ENCODE measurements around the gene FARS2.

DNA sequence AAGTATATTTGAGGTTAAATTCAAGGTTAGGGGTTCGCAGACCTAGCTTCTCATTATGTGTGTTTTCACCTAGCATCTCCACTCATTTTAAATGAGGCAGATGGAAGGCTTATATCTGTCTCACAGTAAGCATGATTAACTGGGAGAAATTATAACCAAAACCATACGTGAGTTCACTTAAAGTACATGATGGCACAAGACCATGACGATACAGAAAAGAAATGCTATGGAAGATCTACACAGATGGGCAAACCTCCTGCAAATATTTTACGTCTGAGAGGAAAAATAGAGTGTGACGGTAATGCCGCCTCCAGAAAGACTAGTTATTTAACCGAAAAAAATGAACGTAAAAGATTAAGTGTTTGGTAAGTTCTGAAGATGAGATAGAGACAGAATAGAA, 337.8 kb downstream of the FARS2 start:
- TF ChIP-seq, protein P1, sequence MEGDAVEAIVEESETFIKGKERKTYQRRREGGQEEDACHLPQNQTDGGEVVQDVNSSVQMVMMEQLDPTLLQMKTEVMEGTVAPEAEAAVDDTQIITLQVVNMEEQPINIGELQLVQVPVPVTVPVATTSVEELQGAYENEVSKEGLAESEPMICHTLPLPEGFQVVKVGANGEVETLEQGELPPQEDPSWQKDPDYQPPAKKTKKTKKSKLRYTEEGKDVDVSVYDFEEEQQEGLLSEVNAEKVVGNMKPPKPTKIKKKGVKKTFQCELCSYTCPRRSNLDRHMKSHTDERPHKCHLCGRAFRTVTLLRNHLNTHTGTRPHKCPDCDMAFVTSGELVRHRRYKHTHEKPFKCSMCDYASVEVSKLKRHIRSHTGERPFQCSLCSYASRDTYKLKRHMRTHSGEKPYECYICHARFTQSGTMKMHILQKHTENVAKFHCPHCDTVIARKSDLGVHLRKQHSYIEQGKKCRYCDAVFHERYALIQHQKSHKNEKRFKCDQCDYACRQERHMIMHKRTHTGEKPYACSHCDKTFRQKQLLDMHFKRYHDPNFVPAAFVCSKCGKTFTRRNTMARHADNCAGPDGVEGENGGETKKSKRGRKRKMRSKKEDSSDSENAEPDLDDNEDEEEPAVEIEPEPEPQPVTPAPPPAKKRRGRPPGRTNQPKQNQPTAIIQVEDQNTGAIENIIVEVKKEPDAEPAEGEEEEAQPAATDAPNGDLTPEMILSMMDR (tag by site-specific recombination; IDR thresholded peaks at IDR 0.05), result no peak
- no peak for TF ChIP-seq KLF16 (tag by site-specific recombination; IDR thresholded peaks at IDR 0.05)
- no peak for TF ChIP-seq ZNF654 (tag by site-specific recombination; IDR thresholded peaks at IDR 0.05; ENCODE audit: low read depth)
- TF ChIP-seq GLI4 (tag by site-specific recombination; IDR thresholded peaks at IDR 0.05), result no peak
- TF ChIP-seq ZNF274 (IDR thresholded peaks at IDR 0.05; ENCODE audit: low read length), result no peak
- no peak for TF ChIP-seq ZNF274 (tag by site-specific recombination; IDR thresholded peaks at IDR 0.05; ENCODE audit: borderline replicate concordance)
- TF ChIP-seq ZNF302 (tag by site-specific recombination; IDR thresholded peaks at IDR 0.05; ENCODE audit: low read depth), result no peak
- TF ChIP-seq, protein P2, sequence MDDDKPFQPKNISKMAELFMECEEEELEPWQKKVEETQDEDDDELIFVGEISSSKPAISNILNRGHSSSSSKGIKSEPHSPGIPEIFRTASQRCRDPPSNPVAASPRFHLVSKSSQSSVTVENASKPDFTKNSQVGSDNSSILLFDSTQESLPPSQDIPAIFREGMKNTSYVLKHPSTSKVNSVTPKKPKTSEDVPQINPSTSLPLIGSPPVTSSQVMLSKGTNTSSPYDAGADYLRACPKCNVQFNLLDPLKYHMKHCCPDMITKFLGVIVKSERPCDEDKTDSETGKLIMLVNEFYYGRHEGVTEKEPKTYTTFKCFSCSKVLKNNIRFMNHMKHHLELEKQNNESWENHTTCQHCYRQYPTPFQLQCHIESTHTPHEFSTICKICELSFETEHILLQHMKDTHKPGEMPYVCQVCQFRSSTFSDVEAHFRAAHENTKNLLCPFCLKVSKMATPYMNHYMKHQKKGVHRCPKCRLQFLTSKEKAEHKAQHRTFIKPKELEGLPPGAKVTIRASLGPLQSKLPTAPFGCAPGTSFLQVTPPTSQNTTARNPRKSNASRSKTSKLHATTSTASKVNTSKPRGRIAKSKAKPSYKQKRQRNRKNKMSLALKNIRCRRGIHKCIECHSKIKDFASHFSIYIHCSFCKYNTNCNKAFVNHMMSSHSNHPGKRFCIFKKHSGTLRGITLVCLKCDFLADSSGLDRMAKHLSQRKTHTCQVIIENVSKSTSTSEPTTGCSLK (tag by site-specific recombination; IDR thresholded peaks at IDR 0.05), result no peak
- TF ChIP-seq, protein P3, sequence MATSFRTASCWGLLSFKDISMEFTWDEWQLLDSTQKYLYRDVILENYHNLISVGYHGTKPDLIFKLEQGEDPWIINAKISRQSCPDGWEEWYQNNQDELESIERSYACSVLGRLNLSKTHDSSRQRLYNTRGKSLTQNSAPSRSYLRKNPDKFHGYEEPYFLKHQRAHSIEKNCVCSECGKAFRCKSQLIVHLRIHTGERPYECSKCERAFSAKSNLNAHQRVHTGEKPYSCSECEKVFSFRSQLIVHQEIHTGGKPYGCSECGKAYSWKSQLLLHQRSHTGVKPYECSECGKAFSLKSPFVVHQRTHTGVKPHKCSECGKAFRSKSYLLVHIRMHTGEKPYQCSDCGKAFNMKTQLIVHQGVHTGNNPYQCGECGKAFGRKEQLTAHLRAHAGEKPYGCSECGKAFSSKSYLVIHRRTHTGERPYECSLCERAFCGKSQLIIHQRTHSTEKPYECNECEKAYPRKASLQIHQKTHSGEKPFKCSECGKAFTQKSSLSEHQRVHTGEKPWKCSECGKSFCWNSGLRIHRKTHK (tag by site-specific recombination; IDR thresholded peaks at IDR 0.05), result no peak
- no peak for TF ChIP-seq FEZF1 (tag by site-specific recombination; IDR thresholded peaks at IDR 0.05)
- no peak for TF ChIP-seq ZEB2 (tag by site-specific recombination; IDR thresholded peaks at IDR 0.05)
- no peak for TF ChIP-seq ZNF792 (tag by site-specific recombination; IDR thresholded peaks at IDR 0.05)
- TF ChIP-seq, protein P4, sequence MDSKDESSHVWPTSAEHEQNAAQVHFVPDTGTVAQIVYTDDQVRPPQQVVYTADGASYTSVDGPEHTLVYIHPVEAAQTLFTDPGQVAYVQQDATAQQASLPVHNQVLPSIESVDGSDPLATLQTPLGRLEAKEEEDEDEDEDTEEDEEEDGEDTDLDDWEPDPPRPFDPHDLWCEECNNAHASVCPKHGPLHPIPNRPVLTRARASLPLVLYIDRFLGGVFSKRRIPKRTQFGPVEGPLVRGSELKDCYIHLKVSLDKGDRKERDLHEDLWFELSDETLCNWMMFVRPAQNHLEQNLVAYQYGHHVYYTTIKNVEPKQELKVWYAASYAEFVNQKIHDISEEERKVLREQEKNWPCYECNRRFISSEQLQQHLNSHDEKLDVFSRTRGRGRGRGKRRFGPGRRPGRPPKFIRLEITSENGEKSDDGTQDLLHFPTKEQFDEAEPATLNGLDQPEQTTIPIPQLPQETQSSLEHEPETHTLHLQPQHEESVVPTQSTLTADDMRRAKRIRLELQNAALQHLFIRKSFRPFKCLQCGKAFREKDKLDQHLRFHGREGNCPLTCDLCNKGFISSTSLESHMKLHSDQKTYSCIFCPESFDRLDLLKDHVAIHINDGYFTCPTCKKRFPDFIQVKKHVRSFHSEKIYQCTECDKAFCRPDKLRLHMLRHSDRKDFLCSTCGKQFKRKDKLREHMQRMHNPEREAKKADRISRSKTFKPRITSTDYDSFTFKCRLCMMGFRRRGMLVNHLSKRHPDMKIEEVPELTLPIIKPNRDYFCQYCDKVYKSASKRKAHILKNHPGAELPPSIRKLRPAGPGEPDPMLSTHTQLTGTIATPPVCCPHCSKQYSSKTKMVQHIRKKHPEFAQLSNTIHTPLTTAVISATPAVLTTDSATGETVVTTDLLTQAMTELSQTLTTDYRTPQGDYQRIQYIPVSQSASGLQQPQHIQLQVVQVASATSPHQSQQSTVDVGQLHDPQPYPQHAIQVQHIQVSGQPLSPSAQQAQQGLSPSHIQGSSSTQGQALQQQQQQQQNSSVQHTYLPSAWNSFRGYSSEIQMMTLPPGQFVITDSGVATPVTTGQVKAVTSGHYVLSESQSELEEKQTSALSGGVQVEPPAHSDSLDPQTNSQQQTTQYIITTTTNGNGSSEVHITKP (tag by site-specific recombination; IDR thresholded peaks at IDR 0.05), result no peak
